ENCODE measurements around the gene PANK2. TPM values are rescaled to one million over a fixed set of nuclear protein-coding genes. Genes with fewer than 3 reads are reported as not detected.

The PANK2 gene
- total RNA-seq, 4 donors from 2014 or later = 26.6 to 40.9 (median 27.4) TPM

GRCh38 chr20:3919352-3919751 is 30.2 kb downstream of the PANK2 start:
- Histone ChIP-seq H3K4me3 (no peak overlapping the region), H3K27ac (no peak overlapping the region), H3K4me1 (peaks cover 12% of the 10 kb centered on the region), H3K9me3 (no peaks in the 10 kb centered on the region), H3K36me3 (peaks cover 67% of the 10 kb centered on the region), H3K27me3 (no peaks in the 10 kb centered on the region)
- 100% methylated on average over 1 of the region's 1 CpG for WGBS
- no peak for DNase-seq (ENCODE audit: low spot score in 2 of 2)
- TF ChIP-seq POLR2A (IDR thresholded peaks at IDR 0.05) = no peak
- no peak for TF ChIP-seq EP300 (IDR thresholded peaks at IDR 0.05)
- TF ChIP-seq POLR2AphosphoS5 (IDR thresholded peaks at IDR 0.05) = no peak
- TF ChIP-seq, protein P1, sequence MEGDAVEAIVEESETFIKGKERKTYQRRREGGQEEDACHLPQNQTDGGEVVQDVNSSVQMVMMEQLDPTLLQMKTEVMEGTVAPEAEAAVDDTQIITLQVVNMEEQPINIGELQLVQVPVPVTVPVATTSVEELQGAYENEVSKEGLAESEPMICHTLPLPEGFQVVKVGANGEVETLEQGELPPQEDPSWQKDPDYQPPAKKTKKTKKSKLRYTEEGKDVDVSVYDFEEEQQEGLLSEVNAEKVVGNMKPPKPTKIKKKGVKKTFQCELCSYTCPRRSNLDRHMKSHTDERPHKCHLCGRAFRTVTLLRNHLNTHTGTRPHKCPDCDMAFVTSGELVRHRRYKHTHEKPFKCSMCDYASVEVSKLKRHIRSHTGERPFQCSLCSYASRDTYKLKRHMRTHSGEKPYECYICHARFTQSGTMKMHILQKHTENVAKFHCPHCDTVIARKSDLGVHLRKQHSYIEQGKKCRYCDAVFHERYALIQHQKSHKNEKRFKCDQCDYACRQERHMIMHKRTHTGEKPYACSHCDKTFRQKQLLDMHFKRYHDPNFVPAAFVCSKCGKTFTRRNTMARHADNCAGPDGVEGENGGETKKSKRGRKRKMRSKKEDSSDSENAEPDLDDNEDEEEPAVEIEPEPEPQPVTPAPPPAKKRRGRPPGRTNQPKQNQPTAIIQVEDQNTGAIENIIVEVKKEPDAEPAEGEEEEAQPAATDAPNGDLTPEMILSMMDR (IDR thresholded peaks at IDR 0.05) = no peak

DNA sequence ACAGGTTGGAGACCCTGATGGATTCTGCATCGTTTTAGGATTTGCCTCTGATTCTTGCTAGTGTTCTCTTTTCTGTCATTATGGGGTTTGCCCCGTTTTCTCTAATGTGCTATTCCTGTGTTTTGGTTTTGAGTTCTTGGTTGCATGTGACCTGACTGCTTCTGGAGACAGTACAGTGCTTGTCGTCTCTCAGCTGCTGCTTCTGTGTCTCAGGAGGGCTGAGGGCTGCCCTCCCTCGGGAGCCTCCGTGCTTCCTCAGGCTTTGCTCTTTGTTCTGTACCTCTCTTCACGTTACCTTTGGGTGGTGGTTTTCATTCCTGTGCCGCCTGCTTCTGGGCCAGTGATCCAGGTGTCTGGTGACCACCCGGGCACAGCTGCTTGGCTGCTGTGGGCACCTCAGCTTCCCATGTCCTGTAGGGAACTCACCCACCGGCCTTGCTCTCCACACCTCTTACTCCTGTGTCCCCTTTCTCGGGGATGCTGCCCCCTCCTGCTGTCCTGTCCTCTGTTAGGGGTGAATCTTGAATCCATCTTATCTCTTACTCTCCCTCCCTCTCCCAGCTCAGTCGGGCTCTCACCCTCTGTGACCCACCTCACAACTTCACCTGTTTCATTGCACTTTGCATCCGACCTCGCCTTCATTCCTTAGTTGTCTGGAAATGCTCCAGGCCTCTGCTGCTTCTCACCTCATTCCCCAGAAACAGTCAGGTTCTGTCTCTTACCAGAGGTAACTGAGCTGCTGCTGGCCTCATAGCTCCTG is 33.2 kb downstream of the PANK2 start:
- Histone ChIP-seq H3K27me3 (no peaks in the 10 kb centered on the region), H3K27ac (no peak overlapping the region), H3K9me3 (no peaks in the 10 kb centered on the region), H3K4me3 (no peak overlapping the region), H3K4me1 (peaks cover 14% of the 10 kb centered on the region), H3K36me3 (peaks cover 58% of the 10 kb centered on the region)
- TF ChIP-seq, protein P1 (IDR thresholded peaks at IDR 0.05) = no peak
- TF ChIP-seq EP300 (IDR thresholded peaks at IDR 0.05) (no peak), POLR2AphosphoS5 (IDR thresholded peaks at IDR 0.05) (no peak), POLR2A (IDR thresholded peaks at IDR 0.05) (no peak)
- WGBS = 81% methylated on average over 13 of the region's 13 CpGs
- DNase-seq (ENCODE audit: low spot score in 2 of 2) = no peak

- TF ChIP-seq EP300 (IDR thresholded peaks at IDR 0.05) = no peak
- Histone ChIP-seq H3K27me3 (no peaks in the 10 kb centered on the region), H3K4me1 (peaks cover 19% of the 10 kb centered on the region), H3K4me3 (no peak overlapping the region), H3K27ac (no peak overlapping the region), H3K36me3 (peaks cover 56% of the 10 kb centered on the region), H3K9me3 (no peaks in the 10 kb centered on the region)
- no peak for DNase-seq (ENCODE audit: low spot score in 2 of 2)
- 98% methylated on average over 4 of the region's 4 CpGs for WGBS
Observed at GRCh38 chr20:3922983-3923339, 33.8 kb downstream of the PANK2 start.

DNA sequence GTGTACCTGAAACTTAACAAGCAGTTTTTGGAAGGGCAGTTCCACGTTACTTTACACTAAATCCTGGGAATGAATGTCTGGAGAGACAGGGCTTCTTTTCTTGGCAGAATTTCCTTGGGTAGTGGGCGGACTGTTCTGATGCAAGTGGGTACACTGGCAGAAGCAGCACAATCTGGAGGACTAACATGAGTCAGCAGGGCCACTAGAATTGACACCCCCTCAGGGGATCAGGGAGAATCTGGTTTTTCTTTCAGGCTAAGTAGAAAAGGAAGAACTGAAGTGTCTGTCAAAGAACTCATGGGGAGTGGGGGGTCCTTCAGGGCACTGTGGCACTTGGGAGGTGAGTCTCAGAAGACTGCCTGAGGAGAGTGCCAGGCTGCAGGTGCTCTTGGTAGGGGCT is 34.6 kb downstream of the PANK2 start:
- H3K4me1 ChIP-seq = peaks cover 27% of the 10 kb centered on the region
- DNase-seq (ENCODE audit: low spot score in 2 of 2) = no peak
- peaks cover 52% of the 10 kb centered on the region for H3K36me3 ChIP-seq
- no peaks in the 10 kb centered on the region for H3K27me3 ChIP-seq
- no peaks in the 10 kb centered on the region for H3K9me3 ChIP-seq
- no peak overlapping the region for H3K4me3 ChIP-seq
- 63% methylated on average over 2 of the region's 2 CpGs for WGBS
- TF ChIP-seq EP300 (IDR thresholded peaks at IDR 0.05) (no peak), POLR2AphosphoS5 (IDR thresholded peaks at IDR 0.05) (no peak), POLR2A (IDR thresholded peaks at IDR 0.05) (no peak)
- H3K27ac ChIP-seq = no peak overlapping the region

DNA sequence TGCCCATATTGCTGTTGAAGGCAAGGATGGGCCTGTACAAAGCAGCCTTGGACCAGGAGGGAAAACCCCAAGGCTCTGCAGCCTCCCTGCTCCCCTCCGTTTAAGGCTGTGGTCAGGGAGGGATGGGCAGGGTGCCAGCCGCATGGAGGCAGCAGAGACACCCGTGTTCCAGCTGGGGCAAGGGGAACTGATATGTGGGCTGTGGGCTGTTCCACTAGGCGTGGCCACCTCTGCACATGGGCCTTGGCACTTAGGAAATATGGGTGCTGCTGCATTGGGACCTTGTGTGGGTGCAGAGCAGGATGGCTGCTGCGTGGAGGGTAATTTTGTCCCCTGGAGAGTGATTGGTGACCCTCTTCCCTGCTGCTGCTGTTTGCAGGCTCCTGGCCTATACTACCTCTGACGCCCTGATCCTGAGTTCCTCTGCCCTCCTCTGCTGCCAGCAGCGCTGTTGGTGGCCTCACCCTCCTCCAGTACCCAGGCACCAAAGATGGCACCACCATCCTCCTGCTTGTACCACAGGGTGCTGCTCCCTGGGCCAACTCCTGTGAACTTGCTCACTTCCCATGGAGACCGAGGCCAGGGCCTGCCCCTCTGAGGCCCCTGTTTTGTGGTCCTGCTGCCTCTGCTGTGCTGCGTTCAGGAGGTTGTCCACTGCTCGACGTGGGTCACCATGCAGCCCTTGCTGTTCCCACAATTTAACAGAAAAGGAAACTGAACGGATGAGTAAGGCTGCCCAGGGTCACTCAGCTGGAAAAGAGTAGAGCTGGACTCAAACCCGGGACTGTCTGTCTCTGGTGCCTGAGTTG is 35.3 kb downstream of the PANK2 start:
- peaks cover 32% of the 10 kb centered on the region for H3K4me1 ChIP-seq
- WGBS = 67% methylated on average over 8 of the region's 13 CpGs
- peaks cover 45% of the 10 kb centered on the region for H3K36me3 ChIP-seq

More for the DNA sequence above, 35.3 kb downstream of the PANK2 start:
- no peak for TF ChIP-seq POLR2AphosphoS5 (IDR thresholded peaks at IDR 0.05)
- TF ChIP-seq POLR2A (IDR thresholded peaks at IDR 0.05) = no peak
- TF ChIP-seq, protein P1 (IDR thresholded peaks at IDR 0.05) = no peak
- no peak for TF ChIP-seq EP300 (IDR thresholded peaks at IDR 0.05)
- Histone ChIP-seq H3K4me3 (no peak overlapping the region), H3K9me3 (no peaks in the 10 kb centered on the region), H3K27ac (no peak overlapping the region), H3K27me3 (no peaks in the 10 kb centered on the region)
- no peak for DNase-seq (ENCODE audit: low spot score in 2 of 2)

Data from suprapubic skin (tissue), 4 donors.